NCI-H1048 (cell line): ENCODE measurements around the gene OR1D5.
"Not testable (repeated sequence)": the region's sequence is repeated elsewhere in the genome, so short reads cannot be mapped to it uniquely, and the experiment has no call there.

Experiments used
- DNase-seq: peaks from one replicate; lab custom pipeline; 2025; lab: John Stamatoyannopoulos, UW

Gene OR1D5

DNA sequence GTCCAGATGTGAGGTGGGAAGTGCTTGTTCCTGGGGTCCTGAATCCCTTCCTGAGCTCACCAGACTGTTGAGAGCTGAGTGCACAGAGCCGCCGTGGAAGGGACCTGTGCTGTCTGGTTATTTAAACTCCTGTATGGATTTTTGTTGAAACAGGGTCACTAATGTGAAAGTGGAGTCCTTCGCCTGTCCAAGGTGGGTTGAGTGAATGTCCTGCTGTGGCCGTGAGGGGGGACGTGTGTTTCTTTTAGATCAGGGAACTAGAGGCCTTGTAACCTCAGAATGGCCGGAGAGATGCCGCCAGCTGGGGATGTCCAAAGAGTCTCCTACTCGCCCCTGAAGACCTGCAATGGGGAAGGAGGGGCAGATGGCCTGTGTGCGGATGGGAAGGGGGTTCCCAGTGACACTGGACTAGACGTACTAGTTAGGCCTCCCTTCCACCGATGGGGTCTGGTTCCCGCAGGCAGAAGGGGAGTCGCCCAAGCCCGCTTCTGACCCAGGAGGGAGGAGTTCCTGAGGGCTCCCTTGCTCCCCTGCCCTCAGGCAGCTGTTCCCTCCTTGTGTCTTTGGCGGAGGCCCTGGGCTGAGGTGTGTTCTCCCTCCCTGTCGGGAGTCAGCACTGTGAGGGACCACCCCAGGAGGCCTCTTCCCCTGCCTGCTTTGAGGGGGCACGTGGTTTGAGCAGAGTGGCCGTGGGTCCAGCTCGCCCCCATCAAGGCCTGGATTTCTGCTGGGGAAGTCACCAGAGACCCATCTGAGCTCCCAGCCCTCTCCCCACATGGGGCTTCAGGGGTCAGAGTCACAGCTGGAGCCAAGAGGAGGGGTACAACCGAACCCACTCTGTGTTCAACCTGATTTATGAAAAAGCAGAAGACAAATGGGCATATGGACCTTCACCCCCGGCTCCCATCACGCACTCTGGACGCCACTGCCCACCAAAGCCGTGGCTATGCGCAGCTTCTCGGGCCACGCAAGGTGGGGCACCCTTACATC, 30.9 kb downstream of the OR1D5 start:
- no peak for DNase-seq

DNA sequence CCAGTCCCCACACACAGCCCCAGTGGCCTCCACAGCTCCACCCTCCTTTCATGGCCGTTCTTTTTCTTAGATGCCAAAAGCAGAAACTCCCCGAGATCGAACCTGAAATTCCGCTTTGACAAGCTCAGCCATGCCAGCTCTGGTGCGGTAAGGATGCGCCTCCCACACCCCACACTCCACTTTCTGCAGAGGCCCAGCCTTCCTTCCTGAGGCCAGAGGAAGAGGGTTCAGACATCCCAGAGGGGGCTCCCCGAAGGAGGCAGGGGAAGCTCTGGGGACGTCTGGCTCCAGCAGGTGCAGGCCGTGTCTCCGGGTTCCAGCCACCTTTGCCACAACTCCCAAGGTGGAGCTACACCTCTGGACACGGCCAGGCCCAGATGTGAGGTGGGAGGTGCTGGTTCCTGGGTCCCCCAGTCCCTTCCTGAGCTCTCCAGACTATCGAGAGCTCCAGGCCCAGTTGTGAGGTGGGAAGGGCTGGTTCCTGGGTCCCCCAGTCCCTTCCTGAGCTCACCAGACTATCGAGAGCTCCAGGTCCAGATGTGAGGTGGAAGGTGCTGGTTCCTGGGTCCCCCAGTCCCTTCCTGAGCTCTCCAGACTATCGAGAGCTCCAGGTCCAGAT, 32.4 kb downstream of the OR1D5 start:
- DNase-seq, result not testable (repeated sequence)

- no peak for DNase-seq
Measured at GRCh38 chr17:3030096-3030495, 33.3 kb downstream of the OR1D5 start.

DNA sequence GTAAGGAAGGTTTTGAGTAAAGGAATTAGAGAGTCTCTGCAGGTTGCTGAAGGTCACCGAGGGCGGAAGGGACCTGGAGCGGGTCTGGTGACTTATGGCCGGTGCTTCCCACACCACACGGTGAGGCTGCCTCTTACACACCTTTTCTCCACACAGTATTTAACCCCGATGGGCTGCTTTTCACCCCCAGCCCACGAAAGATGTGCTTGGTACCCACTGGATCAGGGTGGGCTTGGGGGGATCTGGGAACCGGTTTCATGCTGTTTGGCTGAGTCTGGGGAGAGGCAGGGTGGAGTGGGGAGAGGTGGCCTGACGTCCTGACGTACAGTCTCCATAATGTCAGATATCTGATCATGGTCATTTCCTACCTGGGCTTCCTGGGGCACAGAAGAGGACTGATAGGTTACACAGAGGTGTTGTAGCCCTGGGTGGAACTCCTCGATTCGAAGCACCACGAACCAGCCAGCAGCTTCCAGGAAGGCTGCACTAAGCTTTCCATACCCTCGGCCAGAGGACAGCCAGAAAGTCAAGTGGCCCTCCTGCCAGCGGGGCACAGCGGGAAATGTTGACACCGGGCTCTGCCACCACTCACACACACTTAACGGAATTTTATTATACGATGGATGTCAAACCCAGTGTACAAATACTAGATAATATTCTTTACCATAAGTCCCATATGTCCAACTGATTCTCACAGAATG, 34.0 kb downstream of the OR1D5 start:
- no peak for DNase-seq

GRCh38 chr17:3027786-3028532, 35.4 kb downstream of the OR1D5 start:
- DNase-seq, result no peak

- DNase-seq, result no peak
Measured at GRCh38 chr17:3026856-3027751, 36.3 kb downstream of the OR1D5 start.

GRCh38 chr17:3026125-3026855, 37.1 kb downstream of the OR1D5 start:
- no peak for DNase-seq

DNA sequence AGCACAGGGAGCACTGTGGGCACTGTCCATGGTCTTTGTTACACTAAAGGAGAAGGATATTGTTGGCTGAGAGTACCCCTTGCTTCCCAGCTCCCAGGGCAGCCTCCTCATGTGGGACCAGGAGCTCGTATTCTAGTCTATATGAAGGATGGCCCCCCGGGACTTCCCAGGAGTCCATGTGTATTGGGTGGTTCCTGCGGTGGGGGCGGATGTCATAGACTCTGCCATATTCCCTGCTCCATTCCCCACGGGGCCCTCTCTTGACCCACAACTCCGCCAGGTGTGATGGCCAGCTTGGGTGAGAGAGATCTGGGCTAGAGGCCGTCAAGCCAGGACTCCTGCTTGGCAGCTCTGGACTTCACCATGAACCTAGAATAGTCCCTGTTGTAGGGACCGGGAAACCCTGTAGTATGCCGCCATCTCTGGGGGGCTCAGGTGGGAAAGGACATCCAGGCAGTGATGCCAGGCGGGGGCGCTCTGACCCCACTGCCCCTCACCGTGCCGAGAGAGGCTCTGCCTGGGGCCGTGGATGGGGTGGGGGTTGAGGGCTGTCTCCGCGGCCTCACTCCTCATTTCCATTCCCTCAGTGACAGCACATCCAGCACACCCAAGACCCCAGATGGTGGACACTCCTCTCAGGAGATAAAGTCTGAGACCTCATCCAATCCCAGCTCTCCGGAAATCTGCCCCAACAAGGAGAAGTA, 37.8 kb downstream of the OR1D5 start:
- DNase-seq, result no peak

DNA sequence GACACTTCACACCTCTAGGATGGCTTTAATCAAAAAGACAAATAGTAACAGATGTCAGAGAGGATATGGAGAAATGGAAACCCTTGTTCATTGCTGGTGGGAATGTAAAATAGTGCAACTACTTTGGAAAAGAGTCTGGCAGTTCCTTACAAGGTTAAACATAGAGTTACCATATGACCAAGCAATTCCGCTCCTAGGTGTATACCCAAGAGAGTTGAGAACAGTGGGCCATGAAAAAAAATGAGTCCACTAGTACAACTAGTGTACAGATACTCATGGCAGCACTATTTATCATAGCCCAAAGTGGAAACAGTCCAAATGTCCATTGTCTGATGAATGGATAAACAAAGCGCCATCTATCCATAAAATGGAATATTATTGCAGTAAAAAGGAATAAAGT, 39.1 kb downstream of the OR1D5 start:
- no peak for DNase-seq

DNA sequence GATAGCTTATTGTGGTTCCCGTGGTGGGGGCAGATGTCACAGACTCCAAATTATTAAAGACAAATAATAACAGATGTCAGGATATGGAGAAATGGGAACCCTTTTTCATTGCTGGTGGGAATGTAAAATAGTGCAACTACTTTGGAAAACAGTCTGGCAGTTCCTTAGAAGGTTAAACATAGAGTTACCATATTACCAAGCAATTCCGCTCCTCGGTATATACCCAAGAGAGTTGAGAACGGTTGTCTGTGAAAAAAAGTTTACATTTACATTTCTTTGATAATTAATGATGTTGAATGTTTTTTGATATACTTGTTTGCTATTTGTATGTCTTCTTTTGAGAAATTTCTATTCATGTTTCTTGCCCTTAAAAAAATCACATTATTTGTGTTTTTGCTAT, 41.2 kb downstream of the OR1D5 start:
- no peak for DNase-seq

GRCh38 chr17:3020381-3020780, 43.0 kb downstream of the OR1D5 start:
- DNase-seq, result no peak

DNA sequence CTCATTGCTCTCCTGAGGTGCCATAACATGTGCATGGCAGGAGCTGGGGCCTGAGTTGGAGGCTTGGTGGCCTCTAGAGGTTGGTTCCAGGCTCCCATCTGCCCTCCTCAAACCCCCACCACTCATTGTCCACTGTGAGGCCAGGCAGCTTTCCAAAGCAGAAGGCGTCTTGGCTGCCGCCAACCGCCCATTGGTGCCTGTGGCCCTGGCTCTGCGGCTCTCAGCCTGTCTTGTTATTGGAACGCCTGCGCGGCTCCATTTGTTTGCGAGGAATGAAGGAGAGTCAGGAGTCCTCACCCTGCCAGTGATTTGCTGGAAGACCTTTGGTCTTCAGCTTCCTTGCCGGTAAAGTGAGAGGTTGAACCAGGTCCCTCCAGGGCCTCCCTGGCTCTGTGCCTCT, 43.6 kb downstream of the OR1D5 start:
- DNase-seq, result no peak

- DNase-seq, result no peak
Measured at GRCh38 chr17:3017936-3018335, 45.5 kb downstream of the OR1D5 start.

GRCh38 chr17:3015890-3016289, 47.5 kb downstream of the OR1D5 start:
- DNase-seq, result no peak

DNA sequence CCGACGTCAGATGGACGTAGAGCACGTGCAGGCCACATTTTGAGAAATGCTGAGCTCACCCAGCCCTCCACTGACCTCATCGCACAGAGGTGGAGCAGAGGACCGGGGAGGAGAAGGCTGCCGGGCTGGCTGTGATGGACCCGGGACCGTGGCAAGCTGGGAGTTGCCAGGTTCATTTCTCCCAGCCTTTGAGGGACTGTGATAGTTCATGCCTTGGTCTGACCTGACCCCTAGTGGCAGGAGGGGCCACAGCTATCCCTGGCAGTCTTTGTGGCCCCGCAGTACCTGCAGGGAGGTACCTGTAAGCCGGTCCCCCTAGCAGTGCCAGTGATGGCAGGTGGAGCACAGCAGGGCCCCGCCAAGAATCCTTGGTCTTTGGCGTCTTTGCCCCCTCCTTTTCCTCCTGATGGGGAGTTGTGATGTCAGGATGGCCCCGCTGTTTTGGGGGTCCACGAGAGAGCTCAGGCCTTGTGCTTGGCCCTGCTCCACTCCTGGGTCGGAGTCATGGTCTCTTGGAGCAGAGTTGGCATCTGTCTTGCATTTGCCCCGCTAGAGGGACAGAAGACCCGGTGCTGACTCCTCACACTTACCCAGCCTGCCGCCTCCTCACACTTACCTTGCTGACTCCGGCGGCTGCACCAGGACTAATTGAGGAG, 50.4 kb downstream of the OR1D5 start:
- no peak for DNase-seq
